Hepatocyte (in vitro differentiated cells): ENCODE data around the gene DAPP1. TPM values are rescaled to one million over a fixed set of nuclear protein-coding genes. Genes with fewer than 3 reads are reported as not detected.

Source experiments
- DNase-seq: peaks from one replicate; pipeline ENCODE4 v3.0.0-alpha.2; 2016; ENCODE audit warnings: low spot score
- H2AFZ ChIP-seq: fragments of 200-600 bp; sonication (generic); 2 replicates; pipeline ENCODE4 v1.6.0; 2016; ENCODE audit warnings: antibody characterized with exemption, mild to moderate bottlenecking
- H3K27ac ChIP-seq: fragments of 200-600 bp; sonication (generic); 2 replicates; pipeline ENCODE4 v1.5.1; 2016; ENCODE audit warnings: mild to moderate bottlenecking
- H3K27me3 ChIP-seq: fragments of 200-600 bp; sonication (generic); 2 replicates; pipeline ENCODE4 v1.6.1; 2016
- H3K36me3 ChIP-seq: fragments of 200-600 bp; sonication (generic); replicated peaks from 2 replicates; pipeline ENCODE4 v1.5.1; 2016; ENCODE audit warnings: low read depth; ENCODE audit not compliant: insufficient read depth
- H3K4me1 ChIP-seq: fragments of 200-600 bp; sonication (generic); 2 replicates; pipeline ENCODE4 v1.5.1; 2016; ENCODE audit warnings: mild to moderate bottlenecking, moderate library complexity; ENCODE audit not compliant: insufficient read depth
- H3K4me2 ChIP-seq: fragments of 200-600 bp; sonication (generic); 2 replicates; pipeline ENCODE4 v1.6.0; 2016
- H3K4me3 ChIP-seq: fragments of 200-600 bp; sonication (generic); 2 replicates; pipeline ENCODE4 v1.5.1; 2016; ENCODE audit warnings: mild to moderate bottlenecking
- H3K79me2 ChIP-seq: fragments of 200-600 bp; sonication (generic); 2 replicates; pipeline ENCODE4 v1.6.0; 2017; ENCODE audit warnings: mild to moderate bottlenecking
- H3K9me2 ChIP-seq: fragments of 200-600 bp; sonication (generic); replicated peaks from 2 replicates; pipeline ENCODE4 v1.6.0; 2017; ENCODE audit warnings: mild to moderate bottlenecking; ENCODE audit not compliant: insufficient read depth
- H3K9me3 ChIP-seq: fragments of 200-600 bp; sonication (generic); 2 replicates; pipeline ENCODE4 v1.5.1; 2016; ENCODE audit warnings: low read depth, mild to moderate bottlenecking
- H4K20me1 ChIP-seq: fragments of 200-600 bp; sonication (generic); 2 replicates; pipeline ENCODE4 v1.6.0; 2016; ENCODE audit warnings: mild to moderate bottlenecking; ENCODE audit not compliant: insufficient read depth, poor library complexity, severe bottlenecking
- CTCF ChIP-seq: fragments of 200-600 bp; sonication (generic); IDR thresholded peaks from 2 replicates; pipeline ENCODE4 v1.5.1; 2016; ENCODE audit warnings: antibody characterized with exemption, mild to moderate bottlenecking; ENCODE audit not compliant: poor library complexity
- EZH2 ChIP-seq: fragments of 200-600 bp; sonication (generic); IDR thresholded peaks from 2 replicates; pipeline ENCODE4 v1.6.1; 2016; ENCODE audit warnings: antibody characterized with exemption, mild to moderate bottlenecking, borderline replicate concordance
- EZH2phosphoT487 ChIP-seq: fragments of 200-600 bp; sonication (generic); IDR thresholded peaks from one replicate; pipeline ENCODE4 v1.6.1; 2018; ENCODE audit warnings: antibody characterized with exemption, mild to moderate bottlenecking, low read depth, moderate library complexity; ENCODE audit not compliant: unreplicated experiment, severe bottlenecking
- WGBS: methylation state at CpG from one replicate; pipeline ENCODE4 v1.1.6; 2016; ENCODE audit warnings: low lambda C conversion rate; ENCODE audit errors: missing lambda C conversion rate; 5-methylcytosine and 5-hydroxymethylcytosine counted together
- polyA plus RNA-seq: library from polyadenylated mRNA; unstranded; fragments of >200 nt; fragmentation: Nextera tagmentation; extraction: Ambion mirVana; gene quantifications from 2 replicates; pipeline ENCODE4 v1.2.1, GENCODE V29; 2016
- total RNA-seq: library from RNA; depleted of rRNA; stranded (reverse); fragments of >200 nt; gene quantifications from 2 replicates; pipeline ENCODE4 v1.2.3, GENCODE V29; 2014

Gene DAPP1
- total and polyA plus RNA-seq, 2 experiments from 2014 or later = 1.7 to 2.0 TPM

DNA sequence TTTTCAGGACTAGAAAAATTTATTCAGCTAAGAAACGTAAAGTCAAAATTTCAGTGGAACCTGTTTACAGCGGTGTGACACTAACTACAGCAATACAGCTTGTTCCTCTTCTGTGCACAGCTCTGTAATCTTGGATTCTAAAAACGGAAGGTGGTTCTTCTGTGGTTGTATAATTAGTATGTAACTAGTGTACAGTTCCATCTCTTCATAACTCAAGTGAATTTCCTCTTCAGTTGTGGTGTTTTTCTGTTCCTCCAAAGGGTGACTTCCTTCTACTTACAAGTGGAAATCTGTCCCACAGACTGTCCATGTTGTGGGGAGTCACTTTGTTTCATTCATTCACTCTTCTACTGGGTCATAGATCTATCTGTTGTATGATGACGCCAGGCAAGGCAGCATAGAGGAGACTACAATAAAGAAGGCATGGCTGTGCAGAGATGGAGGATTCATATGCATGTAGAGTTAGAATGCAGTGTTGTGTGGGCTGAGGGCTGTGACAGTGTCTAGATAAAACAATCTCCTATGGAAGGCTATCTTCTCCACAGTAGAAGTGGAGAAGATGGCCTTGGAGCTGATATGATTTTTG, 5.4 kb downstream of the DAPP1 start:
- H3K4me2 ChIP-seq = no peak overlapping the region
- H3K79me2 ChIP-seq = no peaks in the 10 kb centered on the region
- no peaks in the 10 kb centered on the region for H3K27me3 ChIP-seq
- H3K27ac ChIP-seq = no peak overlapping the region
- no peak overlapping the region for H2AFZ ChIP-seq
- no peaks in the 10 kb centered on the region for H3K36me3 ChIP-seq
- 87% methylated on average over 4 of the region's 4 CpGs for WGBS
- TF ChIP-seq EZH2phosphoT487 = no peak
- TF ChIP-seq EZH2 = no peak
- no peak for TF ChIP-seq CTCF
- DNase-seq = no peak
- H3K4me3 ChIP-seq = no peak overlapping the region
- H3K4me1 ChIP-seq = no peaks in the 10 kb centered on the region
- no peaks in the 10 kb centered on the region for H3K9me2 ChIP-seq
- H4K20me1 ChIP-seq = no peaks in the 10 kb centered on the region
- H3K9me3 ChIP-seq = no peaks in the 10 kb centered on the region

GRCh38 chr4:99822734-99823133, 6.1 kb downstream of the DAPP1 start:
- DNase-seq = no peak
- H3K79me2 ChIP-seq = no peaks in the 10 kb centered on the region
- no peak for TF ChIP-seq EZH2phosphoT487
- no peak for TF ChIP-seq CTCF
- TF ChIP-seq EZH2 = no peak
- no peak overlapping the region for H3K4me3 ChIP-seq
- no peak overlapping the region for H3K27ac ChIP-seq
- H3K9me3 ChIP-seq = no peaks in the 10 kb centered on the region
- H3K4me2 ChIP-seq = no peak overlapping the region
- H4K20me1 ChIP-seq = no peaks in the 10 kb centered on the region
- H3K27me3 ChIP-seq = no peaks in the 10 kb centered on the region
- H3K9me2 ChIP-seq = no peaks in the 10 kb centered on the region
- no peaks in the 10 kb centered on the region for H3K4me1 ChIP-seq
- no peaks in the 10 kb centered on the region for H3K36me3 ChIP-seq
- H2AFZ ChIP-seq = no peak overlapping the region
- 97% methylated on average over 3 of the region's 3 CpGs for WGBS

GRCh38 chr4:99824070-99824599, 7.5 kb downstream of the DAPP1 start:
- no peak overlapping the region for H3K27ac ChIP-seq

More at GRCh38 chr4:99824070-99824599, 7.5 kb downstream of the DAPP1 start:
- Histone ChIP-seq H2AFZ (no peak overlapping the region), H4K20me1 (no peaks in the 10 kb centered on the region), H3K36me3 (no peaks in the 10 kb centered on the region), H3K9me2 (no peaks in the 10 kb centered on the region), H3K9me3 (no peaks in the 10 kb centered on the region), H3K27me3 (no peaks in the 10 kb centered on the region), H3K4me2 (no peak overlapping the region), H3K79me2 (no peaks in the 10 kb centered on the region), H3K4me3 (no peak overlapping the region), H3K4me1 (no peaks in the 10 kb centered on the region)
- TF ChIP-seq CTCF (no peak), EZH2phosphoT487 (no peak), EZH2 (no peak)
- no peak for DNase-seq
- WGBS = 89% methylated on average over 3 of the region's 3 CpGs
